Common myeloid progenitor, CD34-positive (primary cell): ENCODE results near the gene SARDH.

Experiments used
- CTCF ChIA-PET: fragments of 350-600 bp; sonication (Branson Sonifier 250); formaldehyde crosslinking; loops from one replicate; lab custom pipeline; 2021; ENCODE audit warnings: antibody characterized with exemption; lab: Charles Lee
- POLR2A ChIA-PET: fragments of 350-600 bp; sonication (Branson Sonifier 250); formaldehyde crosslinking; loops from one replicate; lab custom pipeline; 2021; ENCODE audit warnings: antibody characterized with exemption; lab: Charles Lee
- DNase-seq, 3 donors: peaks; one replicate each; pipeline versions ENCODE4 v3.0.0 to v3.0.0-alpha.2; 2013
- H3K27ac ChIP-seq, 2 experiments: 1 replicate in 1 of 2; 2 replicates in 1 of 2; pipeline ENCODE4 v1.7.0; 2013; ENCODE audit warnings: inconsistent platforms in 2 of 2, low read length in 2 of 2, mild to moderate bottlenecking in 2 of 2, low read depth in 1 of 2, moderate library complexity in 1 of 2; ENCODE audit not compliant: severe bottlenecking in 2 of 2, insufficient read depth in 1 of 2, poor library complexity in 1 of 2
- H3K27me3 ChIP-seq, 5 experiments: replicated peaks in 2 of 5; 1 replicate in 3 of 5; 2 replicates in 2 of 5; pipeline versions ENCODE4 v1.6.1 to v1.7.0; 2013; ENCODE audit warnings: low read length in 4 of 5, mild to moderate bottlenecking in 2 of 5, moderate library complexity in 2 of 5, inconsistent platforms in 1 of 5; ENCODE audit not compliant: insufficient read depth in 5 of 5, control insufficient read depth in 4 of 5
- H3K36me3 ChIP-seq, 4 experiments: 1 replicate in 2 of 4; 2 replicates in 2 of 4; pipeline versions ENCODE4 v1.6.1 to v1.7.0; 2013; ENCODE audit warnings: low read length in 3 of 4, control low read depth in 1 of 4, mild to moderate bottlenecking in 1 of 4; ENCODE audit not compliant: control insufficient read depth in 4 of 4, insufficient read depth in 4 of 4
- H3K4me1 ChIP-seq, 4 experiments: 1 replicate in 3 of 4; 2 replicates in 1 of 4; pipeline versions ENCODE4 v1.6.1 to v1.7.1; 2013; ENCODE audit warnings: low read length in 3 of 4, mild to moderate bottlenecking in 3 of 4, control low read depth in 1 of 4, inconsistent platforms in 1 of 4, moderate library complexity in 1 of 4; ENCODE audit not compliant: control insufficient read depth in 4 of 4, insufficient read depth in 4 of 4; ENCODE audit errors: control extremely low read depth in 1 of 4
- H3K4me3 ChIP-seq, 7 experiments: 1 replicate in 4 of 7; 2 replicates in 3 of 7; pipeline versions ENCODE4 v1.5.1 to v1.7.0; 2013; ENCODE audit warnings: mild to moderate bottlenecking in 7 of 7, low read length in 6 of 7, moderate library complexity in 6 of 7, inconsistent platforms in 2 of 7, low read depth in 2 of 7, control low read depth in 1 of 7; ENCODE audit not compliant: insufficient read depth in 4 of 7, control insufficient read depth in 1 of 7; ENCODE audit errors: extremely low read depth in 1 of 7
- H3K9me3 ChIP-seq, 5 experiments: 1 replicate in 4 of 5; 2 replicates in 1 of 5; pipeline versions ENCODE4 v1.6.1 to v1.7.1; 2013; ENCODE audit warnings: low read length in 4 of 5, mild to moderate bottlenecking in 2 of 5, inconsistent platforms in 1 of 5, low read depth in 1 of 5, moderate library complexity in 1 of 5; ENCODE audit not compliant: control insufficient read depth in 4 of 5, insufficient read depth in 2 of 5; ENCODE audit errors: control extremely low read depth in 1 of 5
- whole genome bisulfite sequencing: methylation state at CpG from one replicate; pipeline ENCODE4 v1.1.5; 2013; ENCODE audit not compliant: insufficient coverage; 5-methylcytosine and 5-hydroxymethylcytosine counted together

SARDH gene

GRCh38 chr9:133635533-133636531 lies 102.3 kb downstream of the SARDH start, which contains the start of gene DBH:
DBH (plus strand) TSS chr9:133636363; CDS start chr9:133636372, 9 bp downstream.
- Histone ChIP-seq H3K27me3 (peaks cover 0 to 12% (median 2%) of the 10 kb centered on the region in 5 experiments), H3K9me3 (no peaks in the 10 kb centered on the region), H3K4me3 (no peak within 1 kb of the TSS), H3K4me1 (peaks cover 0 to 10% (median 5%) of the 10 kb centered on the region in 4 experiments), H3K36me3 (no peaks in the 10 kb centered on the region), H3K27ac (no peak within 1 kb of the TSS)
- ChIA-PET POLR2A (interaction anchor here (0.6 kb wide), 1 partner anchor 87 kb away, joined by 3 read pairs; no protein-coding TSS in a partner anchor), CTCF (interaction anchor here (1.0 kb wide), 1 partner anchor 65 kb away, joined by 3 read pairs; no protein-coding TSS in a partner anchor)
- WGBS = 96% methylated on average over 20 of the region's 24 CpGs
- no peak for DNase-seq

- DNase-seq = no peak
- H3K27me3 ChIP-seq = peaks cover 0 to 12% (median 2%) of the 10 kb centered on the region in 5 experiments
- H3K4me3 ChIP-seq = no peak overlapping the region
- WGBS = 79% methylated on average over 6 of the region's 6 CpGs
- peaks cover 0 to 10% (median 5%) of the 10 kb centered on the region in 4 experiments for H3K4me1 ChIP-seq
- ChIA-PET POLR2A (interaction anchor here (0.6 kb wide), 1 partner anchor 87 kb away, joined by 3 read pairs; no protein-coding TSS in a partner anchor), CTCF (interaction anchor here (1.0 kb wide), 1 partner anchor 66 kb away, joined by 3 read pairs; no protein-coding TSS in a partner anchor)
- H3K36me3 ChIP-seq = no peaks in the 10 kb centered on the region
- no peaks in the 10 kb centered on the region for H3K9me3 ChIP-seq
- H3K27ac ChIP-seq = no peak overlapping the region
Observed at GRCh38 chr9:133635098-133635497, 103.1 kb downstream of the SARDH start.

- Histone ChIP-seq H3K27me3 (peaks cover 0 to 12% (median 2%) of the 10 kb centered on the region in 5 experiments), H3K36me3 (no peaks in the 10 kb centered on the region), H3K4me3 (no peak overlapping the region), H3K9me3 (no peaks in the 10 kb centered on the region), H3K4me1 (peaks cover 0 to 10% (median 5%) of the 10 kb centered on the region in 4 experiments), H3K27ac (no peak overlapping the region)
- DNase-seq = no peak
- CTCF ChIA-PET = interaction anchor here (1.1 kb wide), 1 partner anchor 97 kb away, joined by 3 read pairs; no protein-coding TSS in a partner anchor
- WGBS = 48% methylated on average over 23 of the region's 24 CpGs
- POLR2A ChIA-PET = no interaction called here
Observed at GRCh38 chr9:133634081-133634691, 104.0 kb downstream of the SARDH start.

GRCh38 chr9:133633681-133634080 lies 104.5 kb downstream of the SARDH start:
- 37% methylated on average over 8 of the region's 8 CpGs for WGBS
- Histone ChIP-seq H3K4me3 (no peak overlapping the region), H3K27me3 (peaks cover 0 to 12% (median 2%) of the 10 kb centered on the region in 5 experiments), H3K27ac (no peak overlapping the region), H3K4me1 (peaks cover 0 to 10% (median 5%) of the 10 kb centered on the region in 4 experiments), H3K9me3 (no peaks in the 10 kb centered on the region), H3K36me3 (no peaks in the 10 kb centered on the region)
- no peak for DNase-seq
- ChIA-PET POLR2A (no interaction called here), CTCF (interaction anchor here (1.1 kb wide), 1 partner anchor 97 kb away, joined by 3 read pairs; no protein-coding TSS in a partner anchor)

GRCh38 chr9:133632806-133633680 lies 105.1 kb downstream of the SARDH start:
- Histone ChIP-seq H3K4me1 (peaks cover 0 to 10% (median 5%) of the 10 kb centered on the region in 4 experiments), H3K27me3 (peaks cover 0 to 12% (median 2%) of the 10 kb centered on the region in 5 experiments), H3K36me3 (no peaks in the 10 kb centered on the region), H3K27ac (no peak overlapping the region), H3K9me3 (no peaks in the 10 kb centered on the region), H3K4me3 (no peak overlapping the region)
- POLR2A ChIA-PET = no interaction called here
- CTCF ChIA-PET = no interaction called here
- DNase-seq = no peak
- WGBS = 77% methylated on average over 22 of the region's 27 CpGs

GRCh38 chr9:133631111-133631510 lies 107.0 kb downstream of the SARDH start:
- no peak for DNase-seq
- WGBS = 95% methylated on average over 10 of the region's 12 CpGs
- peaks cover 0 to 12% (median 0%) of the 10 kb centered on the region in 5 experiments for H3K9me3 ChIP-seq
- peaks cover 0 to 21% (median 2%) of the 10 kb centered on the region in 5 experiments for H3K27me3 ChIP-seq
- H3K36me3 ChIP-seq = no peaks in the 10 kb centered on the region
- H3K27ac ChIP-seq = no peak overlapping the region
- POLR2A ChIA-PET = no interaction called here
- CTCF ChIA-PET = no interaction called here
- H3K4me3 ChIP-seq = no peak overlapping the region
- peaks cover 0 to 10% (median 5%) of the 10 kb centered on the region in 4 experiments for H3K4me1 ChIP-seq
